ENCODE measurements around the gene NGDN. TPM values are rescaled to one million over a fixed set of nuclear protein-coding genes. Genes with fewer than 3 reads are reported as not detected.
A peak's percentile ranks its signal among the peaks of the same experiment; 100 is the strongest.

NGDN gene
- total RNA-seq, 6 donors from 2014 or later, result 25.4 to 42.6 (median 35.5) TPM

GRCh38 chr14:23492618-23493272, 23.2 kb downstream of the NGDN start:
- no peak overlapping the region for H3K4me3 ChIP-seq
- DNase-seq, result no peak
- H3K9me3 ChIP-seq, result no peaks in the 10 kb centered on the region
- no peak overlapping the region for H3K27ac ChIP-seq
- no peak for ATAC-seq (ENCODE audit: low FRiP score in 2 of 2)
- peaks cover 0 to 11% (median 4%) of the 10 kb centered on the region in 4 donors for H3K36me3 ChIP-seq
- TF ChIP-seq POLR2A (IDR thresholded peaks at IDR 0.05) (no peak), EP300 (IDR thresholded peaks at IDR 0.05) (no peak), POLR2AphosphoS5 (IDR thresholded peaks at IDR 0.05) (no peak)
- TF ChIP-seq, protein P1, sequence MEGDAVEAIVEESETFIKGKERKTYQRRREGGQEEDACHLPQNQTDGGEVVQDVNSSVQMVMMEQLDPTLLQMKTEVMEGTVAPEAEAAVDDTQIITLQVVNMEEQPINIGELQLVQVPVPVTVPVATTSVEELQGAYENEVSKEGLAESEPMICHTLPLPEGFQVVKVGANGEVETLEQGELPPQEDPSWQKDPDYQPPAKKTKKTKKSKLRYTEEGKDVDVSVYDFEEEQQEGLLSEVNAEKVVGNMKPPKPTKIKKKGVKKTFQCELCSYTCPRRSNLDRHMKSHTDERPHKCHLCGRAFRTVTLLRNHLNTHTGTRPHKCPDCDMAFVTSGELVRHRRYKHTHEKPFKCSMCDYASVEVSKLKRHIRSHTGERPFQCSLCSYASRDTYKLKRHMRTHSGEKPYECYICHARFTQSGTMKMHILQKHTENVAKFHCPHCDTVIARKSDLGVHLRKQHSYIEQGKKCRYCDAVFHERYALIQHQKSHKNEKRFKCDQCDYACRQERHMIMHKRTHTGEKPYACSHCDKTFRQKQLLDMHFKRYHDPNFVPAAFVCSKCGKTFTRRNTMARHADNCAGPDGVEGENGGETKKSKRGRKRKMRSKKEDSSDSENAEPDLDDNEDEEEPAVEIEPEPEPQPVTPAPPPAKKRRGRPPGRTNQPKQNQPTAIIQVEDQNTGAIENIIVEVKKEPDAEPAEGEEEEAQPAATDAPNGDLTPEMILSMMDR (IDR thresholded peaks at IDR 0.05), result no peak
- no peaks in the 10 kb centered on the region for H3K4me1 ChIP-seq
- no peaks in the 10 kb centered on the region for H3K27me3 ChIP-seq

- no peaks in the 10 kb centered on the region for H3K4me1 ChIP-seq
- TF ChIP-seq POLR2AphosphoS5 (IDR thresholded peaks at IDR 0.05), result no peak
- no peak for TF ChIP-seq POLR2A (IDR thresholded peaks at IDR 0.05)
- TF ChIP-seq, protein P1 (IDR thresholded peaks at IDR 0.05), result no peak
- no peak for TF ChIP-seq EP300 (IDR thresholded peaks at IDR 0.05)
- DNase-seq (no peak), ATAC-seq (ENCODE audit: low FRiP score in 2 of 2) (no peak)
- no peaks in the 10 kb centered on the region for H3K27me3 ChIP-seq
- no peak overlapping the region for H3K4me3 ChIP-seq
- no peaks in the 10 kb centered on the region for H3K9me3 ChIP-seq
- H3K27ac ChIP-seq, result no peak overlapping the region
- WGBS, 2 donors, result 73 to 75% methylated on average over 2 of the region's 2 CpGs
- no peaks in the 10 kb centered on the region for H3K36me3 ChIP-seq
Measured at GRCh38 chr14:23494223-23494622, 24.7 kb downstream of the NGDN start.

- Histone ChIP-seq H3K9me3 (no peaks in the 10 kb centered on the region), H3K27ac (no peak overlapping the region), H3K4me3 (peak overlapping the region in 1 of 4 donors; percentile 13), H3K36me3 (no peaks in the 10 kb centered on the region), H3K27me3 (no peaks in the 10 kb centered on the region), H3K4me1 (no peaks in the 10 kb centered on the region)
- no peak for DNase-seq
- no peak for ATAC-seq (ENCODE audit: low FRiP score in 2 of 2)
- WGBS, 2 donors, result 44 to 46% methylated on average over 13 of the region's 13 CpGs
- TF ChIP-seq EP300 (IDR thresholded peaks at IDR 0.05), result no peak
Measured at GRCh38 chr14:23512156-23512555, 42.7 kb downstream of the NGDN start.

GRCh38 chr14:23513005-23513817, 43.7 kb downstream of the NGDN start:
- no peak overlapping the region for H3K4me3 ChIP-seq
- no peaks in the 10 kb centered on the region for H3K4me1 ChIP-seq
- DNase-seq (peak in 1 of 2 donors; percentile 54), ATAC-seq (ENCODE audit: low FRiP score in 2 of 2) (no peak)
- 86 to 88% methylated on average over 17 to 24 of the region's 25 CpGs for WGBS, 2 donors
- H3K36me3 ChIP-seq, result no peaks in the 10 kb centered on the region
- no peak for TF ChIP-seq POLR2AphosphoS5 (IDR thresholded peaks at IDR 0.05)
- TF ChIP-seq EP300 (IDR thresholded peaks at IDR 0.05), result no peak
- TF ChIP-seq, protein P1 (IDR thresholded peaks at IDR 0.05), result no peak
- no peak for TF ChIP-seq POLR2A (IDR thresholded peaks at IDR 0.05)
- H3K9me3 ChIP-seq, result no peaks in the 10 kb centered on the region
- no peaks in the 10 kb centered on the region for H3K27me3 ChIP-seq
- H3K27ac ChIP-seq, result no peak overlapping the region

GRCh38 chr14:23513818-23514643, 44.5 kb downstream of the NGDN start:
- Histone ChIP-seq H3K4me3 (no peak overlapping the region), H3K27me3 (no peaks in the 10 kb centered on the region), H3K4me1 (no peaks in the 10 kb centered on the region), H3K36me3 (peaks cover 0 to 3% (median 0%) of the 10 kb centered on the region in 4 donors), H3K9me3 (no peaks in the 10 kb centered on the region), H3K27ac (no peak overlapping the region)
- ATAC-seq (ENCODE audit: low FRiP score in 2 of 2) (no peak), DNase-seq (no peak)
- WGBS, 2 donors, result 86 to 87% methylated on average over 8 of the region's 8 CpGs
- TF ChIP-seq EP300 (IDR thresholded peaks at IDR 0.05), result no peak
- no peak for TF ChIP-seq POLR2A (IDR thresholded peaks at IDR 0.05)
- TF ChIP-seq POLR2AphosphoS5 (IDR thresholded peaks at IDR 0.05), result no peak
- TF ChIP-seq, protein P1 (IDR thresholded peaks at IDR 0.05), result no peak
